ENCODE results near the gene CERT1.

The CERT1 gene

GRCh38 chr5:75529185-75529584 is 17.8 kb upstream of the CERT1 start:
- H3K9me3 ChIP-seq (ENCODE audit: severe bottlenecking): peaks cover 5% of the 10 kb centered on the region
- no peak for TF ChIP-seq CTCF (IDR thresholded peaks at IDR 0.05; ENCODE audit: low read depth, low read length)
- no peak overlapping the region for H3K27ac ChIP-seq
- DNase-seq: no peak
- no peak overlapping the region for H3K4me3 ChIP-seq (ENCODE audit: low read depth, low read length)
- no peaks in the 10 kb centered on the region for H3K27me3 ChIP-seq (ENCODE audit: insufficient read depth, low read depth, severe bottlenecking)
- no peaks in the 10 kb centered on the region for H3K36me3 ChIP-seq

- no peak overlapping the region for H3K27ac ChIP-seq
- no peaks in the 10 kb centered on the region for H3K9me3 ChIP-seq (ENCODE audit: severe bottlenecking)
- no peak for TF ChIP-seq CTCF (IDR thresholded peaks at IDR 0.05; ENCODE audit: low read depth, low read length)
- H3K27me3 ChIP-seq (ENCODE audit: insufficient read depth, low read depth, severe bottlenecking): no peaks in the 10 kb centered on the region
- no peak overlapping the region for H3K4me3 ChIP-seq (ENCODE audit: low read depth, low read length)
- H3K36me3 ChIP-seq: no peaks in the 10 kb centered on the region; the same call in 1 of the 2 replicates
- no peak for DNase-seq
These were observed 14.6 kb upstream of the CERT1 start for GRCh38 chr5:75526070-75526469.

GRCh38 chr5:75525344-75525743 is 13.9 kb upstream of the CERT1 start:
- DNase-seq: no peak
- Histone ChIP-seq H3K27me3 (ENCODE audit: insufficient read depth, low read depth, severe bottlenecking) (no peaks in the 10 kb centered on the region), H3K36me3 (peaks cover 3% of the 10 kb centered on the region), H3K27ac (no peak overlapping the region), H3K9me3 (ENCODE audit: severe bottlenecking) (no peaks in the 10 kb centered on the region), H3K4me3 (ENCODE audit: low read depth, low read length) (no peak overlapping the region)
- TF ChIP-seq CTCF (IDR thresholded peaks at IDR 0.05; ENCODE audit: low read depth, low read length): no peak

GRCh38 chr5:75524591-75524990 is 13.2 kb upstream of the CERT1 start:
- TF ChIP-seq CTCF (IDR thresholded peaks at IDR 0.05; ENCODE audit: low read depth, low read length): no peak
- Histone ChIP-seq H3K27ac (no peak overlapping the region), H3K4me3 (ENCODE audit: low read depth, low read length) (no peak overlapping the region), H3K36me3 (peaks cover 4% of the 10 kb centered on the region), H3K9me3 (ENCODE audit: severe bottlenecking) (no peaks in the 10 kb centered on the region), H3K27me3 (ENCODE audit: insufficient read depth, low read depth, severe bottlenecking) (no peaks in the 10 kb centered on the region)
- no peak for DNase-seq

GRCh38 chr5:75524071-75524470 is 12.6 kb upstream of the CERT1 start:
- Histone ChIP-seq H3K4me3 (ENCODE audit: low read depth, low read length) (no peak overlapping the region), H3K27me3 (ENCODE audit: insufficient read depth, low read depth, severe bottlenecking) (no peaks in the 10 kb centered on the region), H3K9me3 (ENCODE audit: severe bottlenecking) (no peaks in the 10 kb centered on the region), H3K36me3 (peaks cover 4% of the 10 kb centered on the region), H3K27ac (no peak overlapping the region)
- TF ChIP-seq CTCF (IDR thresholded peaks at IDR 0.05; ENCODE audit: low read depth, low read length): no peak
- no peak for DNase-seq

- H3K27ac ChIP-seq: no peak overlapping the region
- no peak for TF ChIP-seq CTCF (IDR thresholded peaks at IDR 0.05; ENCODE audit: low read depth, low read length)
These were observed 11.8 kb upstream of the CERT1 start for GRCh38 chr5:75523275-75523674.

More at GRCh38 chr5:75523275-75523674, 11.8 kb upstream of the CERT1 start:
- Histone ChIP-seq H3K36me3 (peaks cover 4% of the 10 kb centered on the region), H3K4me3 (ENCODE audit: low read depth, low read length) (no peak overlapping the region), H3K9me3 (ENCODE audit: severe bottlenecking) (no peaks in the 10 kb centered on the region), H3K27me3 (ENCODE audit: insufficient read depth, low read depth, severe bottlenecking) (no peaks in the 10 kb centered on the region)
- no peak for DNase-seq
